ENCODE results near the gene ZP1.

DNA sequence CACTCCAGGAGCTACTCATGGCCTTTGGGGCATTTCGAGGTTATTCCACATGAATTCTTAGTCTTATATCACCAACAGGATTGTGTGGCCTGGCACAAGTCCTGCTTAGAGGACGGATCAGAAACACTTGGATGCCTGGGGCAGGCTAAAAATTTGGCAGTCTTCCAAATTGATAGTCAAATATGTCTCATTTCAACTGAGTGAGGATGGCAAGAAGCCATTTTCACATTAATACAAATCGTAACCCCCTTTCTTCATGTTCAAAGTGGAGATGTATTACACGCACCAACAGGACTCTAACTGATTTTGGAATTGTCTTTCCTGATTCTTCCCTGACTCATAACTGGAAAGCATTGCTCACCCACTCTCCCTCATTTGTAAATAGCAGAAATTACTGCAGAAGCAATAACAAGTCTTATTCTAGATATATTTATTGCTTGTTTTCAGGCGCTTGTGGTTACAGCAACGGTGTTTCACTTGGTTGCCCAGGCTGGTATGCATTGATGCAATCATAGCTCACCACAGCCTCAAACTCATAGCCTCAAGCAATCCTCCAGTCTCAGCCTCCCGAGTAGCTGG lies 35.8 kb upstream of the ZP1 start:
- TF ChIP-seq CTCF (IDR thresholded peaks at IDR 0.05; ENCODE audit: control extremely low read depth in 1 of 3, insufficient read depth in 1 of 3, low read depth in 1 of 3, low read length in 3 of 3) (no peak), GABPA (IDR thresholded peaks at IDR 0.05; ENCODE audit: borderline replicate concordance, insufficient read depth, low read length) (no peak), YY1 (IDR thresholded peaks at IDR 0.05; ENCODE audit: low read depth, low read length) (no peak), JUN (IDR thresholded peaks at IDR 0.05; ENCODE audit: low read depth, low read length) (no peak), POLR2A (IDR thresholded peaks at IDR 0.05; ENCODE audit: control extremely low read depth in 1 of 2, low read depth in 2 of 2, low read length in 2 of 2) (no peak), HDAC6 (IDR thresholded peaks at IDR 0.05; ENCODE audit: low read depth, low read length) (no peak), TCF12 (IDR thresholded peaks at IDR 0.05; ENCODE audit: low read depth, low read length) (no peak), ZNF274 (IDR thresholded peaks at IDR 0.05; ENCODE audit: borderline replicate concordance, extremely low read depth, low read length) (no peak), RNF2 (IDR thresholded peaks at IDR 0.05; ENCODE audit: borderline replicate concordance, low read depth, low read length, missing control alignments, poor library complexity, severe bottlenecking) (no peak), TAF1 (IDR thresholded peaks at IDR 0.05; ENCODE audit: low read depth, low read length) (no peak), PHF8 (conservative IDR thresholded peaks at IDR 0.05; ENCODE audit: low read depth, low read length) (no peak)
